HUES64 (cell line): ENCODE data around the gene ZNF155.

ENCODE experiments used
- H3K27ac ChIP-seq: 2 replicates; pipeline ENCODE4 v1.7.0; 2013; ENCODE audit warnings: low read depth, low read length, inconsistent platforms
- H3K27me3 ChIP-seq: 2 replicates; pipeline ENCODE4 v1.6.1; 2013; ENCODE audit warnings: mild to moderate bottlenecking, low read length; ENCODE audit not compliant: insufficient read depth
- H3K36me3 ChIP-seq: 2 replicates; pipeline ENCODE4 v1.6.1; 2013; ENCODE audit warnings: mild to moderate bottlenecking, low read length; ENCODE audit not compliant: insufficient read depth
- H3K4me1 ChIP-seq: 2 replicates; pipeline ENCODE4 v1.6.1; 2013; ENCODE audit warnings: mild to moderate bottlenecking, low read length, moderate library complexity; ENCODE audit not compliant: insufficient read depth
- H3K4me3 ChIP-seq: 2 replicates; pipeline ENCODE4 v1.5.1; 2013; ENCODE audit warnings: mild to moderate bottlenecking, low read length, moderate library complexity
- H3K9ac ChIP-seq: 2 replicates; pipeline ENCODE4 v1.6.1; 2013; ENCODE audit warnings: mild to moderate bottlenecking, low read depth, low read length
- H3K9me3 ChIP-seq: 2 replicates; pipeline ENCODE4 v1.6.1; 2013; ENCODE audit warnings: low read depth, low read length; ENCODE audit not compliant: insufficient read depth
- WGBS: fragments of 150-250, 120-280 bp; methylation state at CpG from one replicate; pipeline ENCODE4 v1.1.7; 2013; ENCODE audit warnings: missing lambda C conversion rate; 5-methylcytosine and 5-hydroxymethylcytosine counted together

Gene ZNF155

DNA sequence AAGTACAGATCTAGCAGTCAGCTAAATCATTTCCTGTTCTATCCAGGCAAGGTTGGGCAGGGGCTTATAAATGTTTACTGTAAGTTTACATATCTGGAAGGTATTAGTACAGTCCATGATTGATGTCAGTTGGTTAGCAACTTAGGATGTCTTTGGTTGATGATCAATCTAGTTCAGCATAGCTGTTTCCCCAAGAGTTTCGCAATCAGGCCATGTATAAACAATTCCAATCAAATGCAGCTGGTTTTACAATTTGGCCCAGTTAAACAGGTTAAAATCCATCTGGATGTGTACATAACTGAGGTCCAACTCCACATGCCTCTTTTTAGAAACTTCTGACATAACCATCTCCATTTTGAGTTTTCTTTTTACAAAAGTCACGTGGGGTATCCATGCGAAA is 26.1 kb upstream of the ZNF155 start:
- Histone ChIP-seq H3K36me3 (peaks cover 26% of the 10 kb centered on the region), H3K27ac (no peak overlapping the region), H3K4me3 (no peak overlapping the region), H3K9ac (no peak overlapping the region), H3K4me1 (no peaks in the 10 kb centered on the region), H3K9me3 (peaks cover 58% of the 10 kb centered on the region), H3K27me3 (no peaks in the 10 kb centered on the region)
- 94% methylated on average over 3 of the region's 3 CpGs for WGBS

DNA sequence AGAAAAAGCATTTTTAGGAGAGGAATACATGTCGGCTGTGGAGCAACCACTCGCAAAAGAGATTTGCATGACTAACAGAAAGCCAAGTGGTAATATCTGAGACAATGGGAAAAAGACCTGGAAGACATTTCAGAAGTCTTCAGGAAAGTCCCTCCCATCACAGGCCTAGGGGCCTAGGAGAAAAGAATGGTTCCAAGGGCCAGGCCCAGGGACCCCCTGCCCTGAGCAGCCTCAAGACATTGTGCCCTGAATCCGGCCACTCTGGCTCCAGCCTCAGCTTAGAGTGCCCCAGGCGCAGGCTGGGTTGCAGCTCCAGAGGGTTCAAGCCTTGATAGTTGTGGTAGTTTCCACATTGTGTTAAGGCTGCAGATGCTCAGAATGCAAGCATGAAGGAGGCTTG is 23.6 kb upstream of the ZNF155 start:
- peaks cover 81% of the 10 kb centered on the region for H3K9me3 ChIP-seq
- no peak overlapping the region for H3K4me3 ChIP-seq
- no peaks in the 10 kb centered on the region for H3K4me1 ChIP-seq
- H3K9ac ChIP-seq = no peak overlapping the region
- no peak overlapping the region for H3K27ac ChIP-seq
- WGBS = 68% methylated on average over 4 of the region's 4 CpGs
- H3K27me3 ChIP-seq = no peaks in the 10 kb centered on the region
- peaks cover 48% of the 10 kb centered on the region for H3K36me3 ChIP-seq

DNA sequence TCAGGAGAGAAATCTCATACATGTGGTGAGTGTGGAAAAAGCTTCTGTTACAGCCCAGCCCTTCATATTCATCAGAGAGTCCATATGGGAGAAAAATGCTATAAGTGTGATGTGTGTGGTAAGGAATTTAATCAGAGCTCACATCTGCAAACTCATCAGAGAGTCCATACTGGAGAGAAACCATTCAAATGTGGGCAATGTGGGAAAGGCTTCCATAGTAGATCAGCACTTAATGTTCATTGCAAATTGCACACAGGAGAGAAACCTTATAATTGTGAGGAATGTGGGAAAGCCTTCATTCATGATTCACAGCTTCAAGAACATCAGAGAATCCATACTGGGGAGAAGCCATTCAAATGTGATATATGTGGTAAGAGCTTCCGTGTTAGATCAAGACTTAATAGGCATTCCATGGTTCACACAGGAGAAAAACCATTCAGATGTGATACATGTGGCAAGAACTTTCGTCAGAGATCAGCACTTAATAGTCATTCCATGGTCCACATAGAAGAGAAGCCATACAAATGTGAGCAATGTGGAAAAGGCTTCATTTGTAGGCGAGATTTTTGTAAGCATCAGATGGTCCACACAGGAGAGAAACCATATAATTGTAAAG is 17.8 kb upstream of the ZNF155 start:
- peaks cover 98% of the 10 kb centered on the region for H3K9me3 ChIP-seq
- peaks cover 80% of the 10 kb centered on the region for H3K36me3 ChIP-seq
- WGBS = 90% methylated on average over 3 of the region's 3 CpGs

DNA sequence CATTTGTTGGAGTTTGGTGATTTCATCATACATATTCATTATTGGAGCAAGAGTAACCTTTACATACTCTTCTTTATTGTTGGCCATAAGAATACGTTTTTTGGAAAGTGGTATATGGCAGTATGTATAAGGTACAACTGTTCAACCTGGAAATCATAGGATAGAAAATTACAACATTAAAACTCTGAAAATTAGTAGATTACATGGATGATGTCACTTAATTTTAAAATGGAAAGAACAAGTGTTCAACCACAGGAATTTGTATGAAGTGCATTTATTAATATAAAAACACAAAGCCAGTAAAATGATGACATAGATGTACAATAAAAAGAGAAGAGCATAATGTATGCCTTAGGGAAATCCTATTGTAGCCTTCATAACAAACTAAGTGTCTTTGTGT is 7.3 kb upstream of the ZNF155 start:
- no peak overlapping the region for H3K27ac ChIP-seq
- no peaks in the 10 kb centered on the region for H3K36me3 ChIP-seq
- H3K9ac ChIP-seq = no peak overlapping the region
- H3K27me3 ChIP-seq = no peaks in the 10 kb centered on the region
- H3K9me3 ChIP-seq = peaks cover 69% of the 10 kb centered on the region
- H3K4me1 ChIP-seq = no peaks in the 10 kb centered on the region
- WGBS = no CpG with 5 or more reads among the region's 1 CpG
- no peak overlapping the region for H3K4me3 ChIP-seq

More for the DNA sequence above, 17.8 kb upstream of the ZNF155 start:
- H3K27ac ChIP-seq = no peak overlapping the region
- no peak overlapping the region for H3K9ac ChIP-seq
- no peaks in the 10 kb centered on the region for H3K27me3 ChIP-seq
- H3K4me3 ChIP-seq = peak overlapping the region; percentile 23
- H3K4me1 ChIP-seq = no peaks in the 10 kb centered on the region

DNA sequence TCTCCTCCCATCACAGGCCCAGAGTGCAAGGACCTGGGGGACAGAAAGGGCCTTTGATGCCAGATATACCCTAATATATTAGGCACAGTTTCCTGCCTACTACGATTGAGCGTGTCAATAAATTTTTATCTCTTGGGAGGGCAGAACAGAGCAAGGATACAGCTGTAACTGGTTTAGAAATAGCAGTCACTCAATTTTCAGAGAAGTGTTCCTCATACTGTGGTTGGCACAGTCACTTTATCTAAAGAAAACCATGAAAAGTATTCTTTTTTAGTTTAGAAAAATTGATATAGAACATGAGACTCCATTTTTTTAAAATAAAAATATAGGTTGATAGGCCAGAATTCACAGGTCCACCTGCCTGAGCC is 460 bp upstream of the ZNF155 start:
- Histone ChIP-seq H3K4me1 (no peaks in the 10 kb centered on the region), H3K36me3 (peaks cover 5% of the 10 kb centered on the region), H3K27me3 (no peaks in the 10 kb centered on the region), H3K27ac (no peak overlapping the region), H3K9me3 (peaks cover 4% of the 10 kb centered on the region; the same call in 1 of the 2 replicates), H3K4me3 (peak overlapping the region; percentile 87; the same call in 1 of the 2 replicates), H3K9ac (no peak overlapping the region)
- 92% methylated on average over 2 of the region's 2 CpGs for WGBS

- Histone ChIP-seq H3K27me3 (no peaks in the 10 kb centered on the region), H3K27ac (no peak overlapping the region), H3K4me1 (no peaks in the 10 kb centered on the region), H3K9ac (peak overlapping the region; percentile 70), H3K36me3 (peaks cover 17% of the 10 kb centered on the region), H3K4me3 (peak overlapping the region; percentile 87), H3K9me3 (peaks cover under 1% of the 10 kb centered on the region; the same call in 1 of the 2 replicates)
- WGBS = 7% methylated on average over 14 of the region's 14 CpGs
Measured at GRCh38 chr19:43984687-43985000, 656 bp downstream of the ZNF155 start.

DNA sequence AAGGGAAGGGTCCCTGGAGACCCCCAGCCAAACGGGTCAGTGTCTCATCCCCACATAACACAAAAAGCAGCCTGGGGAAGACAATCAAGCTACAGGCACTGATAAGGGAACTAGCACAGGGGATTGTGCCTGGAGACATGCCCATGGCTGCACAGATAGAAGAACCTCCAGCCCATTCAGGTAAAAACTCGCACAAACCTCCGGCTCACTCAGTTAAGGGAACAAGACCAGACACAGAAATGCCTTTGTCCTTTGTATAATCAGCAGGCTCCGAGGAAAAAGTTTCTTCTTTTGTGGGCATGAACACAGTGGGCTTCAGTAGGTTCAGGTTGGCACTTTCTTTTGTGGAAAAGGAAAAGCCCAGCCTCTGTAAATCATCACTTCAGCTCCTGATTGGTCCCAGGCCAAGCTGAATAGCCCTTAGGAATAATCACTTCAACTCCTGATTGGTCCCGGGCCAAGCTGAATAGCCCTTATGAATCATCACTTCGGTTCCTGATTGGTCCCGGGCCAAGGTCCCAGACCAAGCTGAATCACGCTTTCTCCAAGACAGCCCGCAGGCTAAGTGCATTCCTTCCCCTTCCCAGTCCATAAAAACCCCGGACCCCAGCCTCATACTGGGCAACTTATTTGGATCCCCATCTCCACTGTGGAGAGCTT is 13.8 kb downstream of the ZNF155 start:
- Histone ChIP-seq H3K27me3 (no peaks in the 10 kb centered on the region), H3K36me3 (peaks cover 44% of the 10 kb centered on the region), H3K9ac (no peak overlapping the region), H3K4me1 (no peaks in the 10 kb centered on the region; the same call in 1 of the 2 replicates), H3K4me3 (no peak overlapping the region), H3K9me3 (no peaks in the 10 kb centered on the region), H3K27ac (no peak overlapping the region)
- 85% methylated on average over 10 of the region's 10 CpGs for WGBS

GRCh38 chr19:44002212-44002565 is 18.2 kb downstream of the ZNF155 start:
- WGBS = 30% methylated on average over 8 of the region's 8 CpGs
- no peaks in the 10 kb centered on the region for H3K27me3 ChIP-seq
- peak overlapping the region; percentile 64 for H3K9ac ChIP-seq
- H3K4me1 ChIP-seq = no peaks in the 10 kb centered on the region; the same call in 1 of the 2 replicates
- H3K9me3 ChIP-seq = no peaks in the 10 kb centered on the region
- no peak overlapping the region for H3K27ac ChIP-seq
- peaks cover 3% of the 10 kb centered on the region; the same call in 1 of the 2 replicates for H3K36me3 ChIP-seq
- H3K4me3 ChIP-seq = peak overlapping the region; percentile 74

DNA sequence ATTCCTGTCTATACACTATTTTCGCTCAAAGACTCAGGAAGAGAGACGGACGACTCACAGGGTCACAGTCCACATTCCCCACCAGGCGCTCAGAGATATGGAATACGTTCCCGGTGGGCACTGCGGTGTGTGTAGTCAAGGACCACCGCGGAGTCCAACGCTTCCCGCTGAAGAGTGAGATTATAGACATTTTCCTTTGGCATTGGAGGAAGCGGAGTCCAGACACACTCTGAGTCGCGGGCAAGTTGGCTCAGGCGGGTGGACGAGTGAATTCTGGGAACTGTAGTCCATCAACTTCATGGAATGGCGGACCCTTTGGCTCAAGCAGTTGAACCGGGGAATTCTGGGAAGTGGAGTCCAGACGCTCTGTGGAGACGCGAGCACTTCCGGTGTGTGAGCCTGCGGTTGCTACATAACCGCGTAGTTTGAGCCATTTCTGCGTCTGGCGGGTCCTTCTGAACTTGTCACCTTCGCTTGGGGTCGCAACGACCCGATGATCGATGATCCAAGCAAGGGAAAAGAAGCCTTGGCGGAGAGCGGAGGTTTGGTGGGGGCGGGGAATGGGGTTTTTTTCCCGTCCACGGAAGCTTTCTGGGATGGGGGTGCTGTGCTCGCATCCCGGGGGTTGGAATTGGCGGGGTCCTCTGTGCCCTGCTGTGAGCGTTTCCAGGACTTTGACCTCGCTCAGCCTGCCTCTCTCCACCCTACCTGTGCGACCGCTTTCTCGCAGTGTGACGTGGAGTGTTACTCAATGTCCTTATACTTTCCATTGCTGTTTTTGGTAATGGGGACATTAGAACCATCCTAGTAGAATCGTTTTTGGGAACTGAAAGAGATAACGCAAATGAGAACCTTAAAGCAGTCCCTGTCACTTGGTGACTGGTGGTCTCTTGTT is 18.8 kb downstream of the ZNF155 start, which contains the start of gene ZNF230:
Gene ZNF230 (plus strand): TSS at position 392 of the 895 bp plus-strand sequence. CDS start 4,122 bp downstream, outside the sequence.
- peak within 1 kb of the TSS; percentile 74 for H3K4me3 ChIP-seq
- no peaks in the 10 kb centered on the region for H3K9me3 ChIP-seq
- no peak within 1 kb of the TSS for H3K27ac ChIP-seq
- H3K27me3 ChIP-seq = no peaks in the 10 kb centered on the region
- WGBS = under 1% methylated on average over 48 of the region's 48 CpGs
- H3K4me1 ChIP-seq = no peaks in the 10 kb centered on the region; the same call in 1 of the 2 replicates
- H3K9ac ChIP-seq = peak within 1 kb of the TSS; percentile 64
- no peaks in the 10 kb centered on the region for H3K36me3 ChIP-seq

GRCh38 chr19:44003461-44004009 is 19.5 kb downstream of the ZNF155 start:
- Histone ChIP-seq H3K4me3 (peak overlapping the region; percentile 74), H3K27me3 (no peaks in the 10 kb centered on the region), H3K9me3 (peaks cover 3% of the 10 kb centered on the region; the same call in 1 of the 2 replicates), H3K36me3 (peaks cover 4% of the 10 kb centered on the region; the same call in 1 of the 2 replicates), H3K27ac (no peak overlapping the region), H3K9ac (peak overlapping the region; percentile 34), H3K4me1 (no peaks in the 10 kb centered on the region; the same call in 1 of the 2 replicates)
- WGBS = 15% methylated on average over 15 of the region's 15 CpGs

DNA sequence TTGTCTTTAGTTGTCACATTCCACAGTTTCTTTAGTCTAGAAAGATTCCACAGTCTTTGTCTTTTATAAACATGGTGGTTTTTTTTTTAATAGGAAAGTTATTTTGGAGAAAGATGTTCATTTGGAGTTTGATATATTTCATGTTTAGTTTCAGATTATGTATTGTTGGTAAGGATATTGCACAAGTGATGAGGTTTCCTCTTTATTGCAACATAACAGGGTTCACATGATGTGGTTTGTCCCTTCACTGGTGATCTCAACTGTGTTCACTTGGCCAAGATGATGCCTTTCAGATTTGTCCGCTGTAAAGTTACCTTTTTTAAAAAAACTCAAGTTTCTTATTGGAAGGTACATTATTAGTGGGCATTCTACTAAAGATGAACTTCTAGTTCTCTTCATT is 22.0 kb downstream of the ZNF155 start:
- H3K27ac ChIP-seq = no peak overlapping the region
- peaks cover 28% of the 10 kb centered on the region for H3K9me3 ChIP-seq
- peaks cover 28% of the 10 kb centered on the region for H3K36me3 ChIP-seq
- no peaks in the 10 kb centered on the region for H3K27me3 ChIP-seq
- no peak overlapping the region for H3K9ac ChIP-seq
- no peak overlapping the region for H3K4me3 ChIP-seq
- no CpG with 5 or more reads among the region's 1 CpG for WGBS
- H3K4me1 ChIP-seq = no peaks in the 10 kb centered on the region; the same call in 1 of the 2 replicates
